Measurements from ENCODE around the gene NAP1L4.

The NAP1L4 gene

DNA sequence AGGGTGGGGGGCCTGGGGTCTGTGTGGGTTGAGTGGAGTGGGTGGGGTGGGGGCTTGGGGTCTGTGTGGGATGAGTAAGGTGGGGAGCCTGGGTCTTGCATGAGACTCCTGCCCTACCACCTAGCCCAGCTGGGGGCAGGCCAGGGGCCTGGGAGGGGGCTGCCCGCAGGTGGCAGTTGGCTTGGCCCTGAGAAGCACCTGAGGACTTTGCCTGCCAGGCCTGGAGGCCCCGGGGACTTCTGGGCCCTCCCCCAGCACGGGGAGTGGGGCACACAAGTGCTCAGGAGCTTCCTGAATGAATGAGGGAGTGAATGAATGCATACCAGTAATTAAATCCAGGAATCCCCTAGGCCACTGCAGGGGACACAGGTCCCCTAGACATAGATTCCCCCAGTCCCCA is 69.5 kb downstream of the NAP1L4 start:
- TF ChIP-seq, protein P1, sequence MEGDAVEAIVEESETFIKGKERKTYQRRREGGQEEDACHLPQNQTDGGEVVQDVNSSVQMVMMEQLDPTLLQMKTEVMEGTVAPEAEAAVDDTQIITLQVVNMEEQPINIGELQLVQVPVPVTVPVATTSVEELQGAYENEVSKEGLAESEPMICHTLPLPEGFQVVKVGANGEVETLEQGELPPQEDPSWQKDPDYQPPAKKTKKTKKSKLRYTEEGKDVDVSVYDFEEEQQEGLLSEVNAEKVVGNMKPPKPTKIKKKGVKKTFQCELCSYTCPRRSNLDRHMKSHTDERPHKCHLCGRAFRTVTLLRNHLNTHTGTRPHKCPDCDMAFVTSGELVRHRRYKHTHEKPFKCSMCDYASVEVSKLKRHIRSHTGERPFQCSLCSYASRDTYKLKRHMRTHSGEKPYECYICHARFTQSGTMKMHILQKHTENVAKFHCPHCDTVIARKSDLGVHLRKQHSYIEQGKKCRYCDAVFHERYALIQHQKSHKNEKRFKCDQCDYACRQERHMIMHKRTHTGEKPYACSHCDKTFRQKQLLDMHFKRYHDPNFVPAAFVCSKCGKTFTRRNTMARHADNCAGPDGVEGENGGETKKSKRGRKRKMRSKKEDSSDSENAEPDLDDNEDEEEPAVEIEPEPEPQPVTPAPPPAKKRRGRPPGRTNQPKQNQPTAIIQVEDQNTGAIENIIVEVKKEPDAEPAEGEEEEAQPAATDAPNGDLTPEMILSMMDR (IDR thresholded peaks at IDR 0.05; ENCODE audit: unreplicated experiment in 3 of 3), result no peak
- no peaks in the 10 kb centered on the region for H3K4me1 Mint-ChIP-seq
- H3K9me3 Mint-ChIP-seq, result no peaks in the 10 kb centered on the region
- no peak overlapping the region for H3K27ac Mint-ChIP-seq
- H3K27me3 Mint-ChIP-seq (ENCODE audit: low read depth), result peaks cover 15% of the 10 kb centered on the region
- no peaks in the 10 kb centered on the region for H3K36me3 Mint-ChIP-seq (ENCODE audit: low read depth)
- no peak overlapping the region for H3K4me3 Mint-ChIP-seq

DNA sequence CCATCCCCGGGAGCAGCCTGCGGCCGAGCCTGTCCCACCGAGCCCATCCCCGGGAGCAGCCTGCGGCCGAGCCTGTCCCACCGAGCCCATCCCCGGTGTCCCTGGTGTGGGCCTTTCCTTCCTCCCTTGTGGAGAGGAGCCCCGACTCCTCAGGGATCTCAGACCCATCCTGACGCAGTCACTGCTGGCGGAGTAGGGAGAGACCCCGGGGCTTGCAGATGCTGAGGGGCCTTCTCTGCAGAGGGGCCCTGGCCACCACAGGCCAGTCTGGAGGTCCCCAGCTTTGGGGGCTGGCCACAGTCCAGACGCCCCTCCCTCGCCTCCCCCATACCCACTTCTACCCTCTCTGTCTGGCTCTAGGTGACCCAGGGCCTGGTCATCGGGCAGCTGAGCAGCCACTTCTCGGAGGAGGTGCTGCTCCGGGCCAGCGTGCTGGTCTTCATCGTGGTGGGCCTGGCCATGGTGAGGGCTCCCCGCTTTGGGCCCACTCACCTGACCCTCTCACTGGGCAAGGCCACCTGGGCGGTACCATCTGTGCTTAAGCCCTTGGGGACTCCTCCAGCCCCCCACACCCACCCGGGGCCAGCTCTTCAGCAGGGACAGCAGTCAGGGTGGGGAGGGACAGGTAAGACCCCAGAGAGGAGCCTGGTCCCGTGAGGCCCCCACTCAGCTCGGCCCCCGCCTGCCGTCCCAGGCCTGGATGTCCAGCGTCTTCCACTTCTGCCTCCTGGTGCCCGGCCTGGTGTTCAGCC is 70.2 kb downstream of the NAP1L4 start:
- Mint-ChIP-seq H3K9me3 (no peaks in the 10 kb centered on the region), H3K27me3 (ENCODE audit: low read depth) (peaks cover 7% of the 10 kb centered on the region), H3K27ac (no peak overlapping the region), H3K36me3 (ENCODE audit: low read depth) (no peaks in the 10 kb centered on the region), H3K4me1 (no peaks in the 10 kb centered on the region), H3K4me3 (no peak overlapping the region)
- TF ChIP-seq, protein P1 (IDR thresholded peaks at IDR 0.05; ENCODE audit: unreplicated experiment in 3 of 3), result no peak

DNA sequence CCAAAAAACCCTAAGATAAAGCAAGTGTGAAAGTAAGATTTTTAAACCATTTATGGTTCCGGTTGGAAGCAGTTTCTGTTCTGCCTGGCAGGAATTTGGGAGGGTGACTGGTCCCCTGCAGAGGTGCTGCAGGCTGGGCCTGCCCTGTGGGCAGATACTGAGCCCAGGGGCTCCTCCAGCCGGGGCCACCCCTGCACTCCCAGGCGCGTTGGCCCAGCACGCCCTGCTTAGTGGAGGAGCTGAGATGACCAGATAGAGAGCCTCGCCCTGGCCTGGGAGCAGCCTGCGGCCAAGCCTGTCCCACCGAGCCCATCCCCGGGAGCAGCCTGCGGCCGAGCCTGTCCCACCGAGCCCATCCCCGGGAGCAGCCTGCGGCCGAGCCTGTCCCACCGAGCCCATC is 70.9 kb downstream of the NAP1L4 start:
- H3K4me1 Mint-ChIP-seq, result no peaks in the 10 kb centered on the region
- no peak overlapping the region for H3K27ac Mint-ChIP-seq
- TF ChIP-seq, protein P1 (IDR thresholded peaks at IDR 0.05; ENCODE audit: unreplicated experiment in 3 of 3), result no peak
- peaks cover under 1% of the 10 kb centered on the region for H3K27me3 Mint-ChIP-seq (ENCODE audit: low read depth)
- H3K9me3 Mint-ChIP-seq, result no peaks in the 10 kb centered on the region
- H3K4me3 Mint-ChIP-seq, result no peak overlapping the region
- H3K36me3 Mint-ChIP-seq (ENCODE audit: low read depth), result no peaks in the 10 kb centered on the region

DNA sequence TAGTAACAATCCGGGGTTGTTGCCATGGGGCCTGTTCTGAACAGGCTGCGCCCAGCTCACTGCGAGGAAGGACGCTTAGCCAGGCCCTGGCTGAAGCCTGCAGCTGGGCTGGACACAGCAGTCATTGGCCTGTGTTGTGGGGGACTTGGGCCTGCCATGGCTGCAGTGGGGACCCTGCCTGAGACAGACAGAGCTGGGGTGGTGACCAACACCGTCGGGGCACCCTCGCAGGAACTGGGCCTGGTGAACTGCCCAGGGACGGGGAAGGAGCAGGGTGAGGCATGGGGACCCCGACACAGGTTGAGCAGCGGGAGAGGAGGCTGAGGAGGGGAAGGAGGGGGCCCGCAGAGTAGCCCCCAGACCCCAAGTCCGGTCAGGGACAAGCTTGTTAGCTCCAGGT is 71.8 kb downstream of the NAP1L4 start:
- H3K9me3 Mint-ChIP-seq, result no peaks in the 10 kb centered on the region
- no peaks in the 10 kb centered on the region for H3K4me1 Mint-ChIP-seq
- H3K4me3 Mint-ChIP-seq, result no peak overlapping the region
- H3K36me3 Mint-ChIP-seq (ENCODE audit: low read depth), result no peaks in the 10 kb centered on the region
- TF ChIP-seq, protein P1 (IDR thresholded peaks at IDR 0.05; ENCODE audit: unreplicated experiment in 3 of 3), result no peak
- no peaks in the 10 kb centered on the region for H3K27me3 Mint-ChIP-seq (ENCODE audit: low read depth)
- no peak overlapping the region for H3K27ac Mint-ChIP-seq

DNA sequence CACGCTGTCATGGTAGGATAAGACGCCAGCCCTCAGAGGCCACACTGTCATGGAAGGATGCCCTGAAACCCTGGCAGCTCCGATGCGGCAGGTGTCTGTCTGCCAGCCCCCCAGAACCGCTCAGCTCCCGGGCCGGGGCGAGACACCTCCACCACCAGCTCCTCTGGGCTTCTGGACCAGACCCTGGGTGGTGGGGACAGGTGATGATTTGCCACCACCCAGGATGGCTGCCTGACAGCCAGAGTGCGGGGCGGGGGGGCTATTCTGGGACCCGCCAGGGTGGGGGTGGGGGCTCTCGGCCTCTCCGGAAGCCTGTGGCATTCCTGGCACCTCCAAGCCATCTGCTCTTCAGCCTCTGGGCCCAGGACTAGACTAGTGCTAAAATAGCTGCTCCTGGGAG is 72.3 kb downstream of the NAP1L4 start:
- TF ChIP-seq, protein P1 (IDR thresholded peaks at IDR 0.05; ENCODE audit: unreplicated experiment in 3 of 3), result no peak
- H3K27me3 Mint-ChIP-seq (ENCODE audit: low read depth), result no peaks in the 10 kb centered on the region
- H3K4me1 Mint-ChIP-seq, result no peaks in the 10 kb centered on the region
- H3K4me3 Mint-ChIP-seq, result no peak overlapping the region
- H3K27ac Mint-ChIP-seq, result no peak overlapping the region
- H3K9me3 Mint-ChIP-seq, result no peaks in the 10 kb centered on the region
- no peaks in the 10 kb centered on the region for H3K36me3 Mint-ChIP-seq (ENCODE audit: low read depth)

DNA sequence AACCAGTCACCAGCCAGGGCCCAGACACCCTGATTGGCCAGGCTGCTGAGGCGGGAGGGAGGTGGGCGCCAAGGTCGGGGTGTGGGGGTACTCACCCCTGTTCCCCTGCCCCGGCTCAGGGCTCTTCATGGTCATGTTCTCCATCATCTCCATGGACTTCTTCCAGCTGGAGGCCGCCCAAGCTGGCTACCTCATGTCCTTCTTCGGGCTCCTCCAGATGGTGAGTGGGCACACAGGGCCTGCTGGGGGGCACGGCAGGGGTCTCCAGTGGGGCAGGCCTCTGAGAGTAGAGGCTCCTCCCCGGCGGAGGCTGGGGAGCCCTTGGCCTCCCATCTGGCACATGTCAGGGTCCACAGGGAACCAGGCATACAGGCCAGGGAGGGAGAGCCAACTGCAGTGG is 72.9 kb downstream of the NAP1L4 start:
- H3K4me3 Mint-ChIP-seq, result no peak overlapping the region
- no peaks in the 10 kb centered on the region for H3K27me3 Mint-ChIP-seq (ENCODE audit: low read depth)
- H3K36me3 Mint-ChIP-seq (ENCODE audit: low read depth), result no peaks in the 10 kb centered on the region
- no peak overlapping the region for H3K27ac Mint-ChIP-seq
- H3K4me1 Mint-ChIP-seq, result no peaks in the 10 kb centered on the region
- no peaks in the 10 kb centered on the region for H3K9me3 Mint-ChIP-seq
- TF ChIP-seq, protein P1 (IDR thresholded peaks at IDR 0.05; ENCODE audit: unreplicated experiment in 3 of 3), result no peak
